ENCODE results near the gene LRRC18. TPM values are rescaled to one million over a fixed set of nuclear protein-coding genes. Genes with fewer than 3 reads are reported as not detected.

Gene LRRC18
- total and polyA plus RNA-seq, 4 donors: 1.8 to 4.5 (median 2.7) TPM

GRCh38 chr10:48934672-48935501 lies 4.8 kb downstream of the LRRC18 start:
- Histone ChIP-seq H3K27ac (ENCODE audit: low read depth in 1 of 2, low read length in 1 of 2) (no peak overlapping the region), H3K9me3 (ENCODE audit: control insufficient read depth in 4 of 4, insufficient read depth in 3 of 4, low read length in 3 of 4) (no peaks in the 10 kb centered on the region), H3K27me3 (ENCODE audit: control insufficient read depth in 3 of 3, insufficient read depth in 3 of 3, low read length in 2 of 3) (no peaks in the 10 kb centered on the region), H3K9ac (ENCODE audit: insufficient read depth in 1 of 2, low read length in 2 of 2) (peak overlapping the region in 1 of 2 donors; percentile 1), H3K4me1 (ENCODE audit: control insufficient read depth in 5 of 5, insufficient read depth in 5 of 5, low read length in 5 of 5) (peaks cover 0 to 29% (median 7%) of the 10 kb centered on the region in 5 donors), H3K4me3 (no peak overlapping the region), H3K36me3 (ENCODE audit: control insufficient read depth in 4 of 4, insufficient read depth in 4 of 4, low read length in 4 of 4) (no peaks in the 10 kb centered on the region)
- TF ChIP-seq CTCF (IDR thresholded peaks at IDR 0.05; ENCODE audit: control extremely low read depth, extremely low read depth): no peak
- DNase-seq (peak; percentile 69 to 82 (median 79)), ATAC-seq (ENCODE audit: insufficient read depth, low FRiP score) (no peak)
- 63 to 72% methylated on average over 18 of the region's 18 CpGs for WGBS, 2 donors

GRCh38 chr10:48932831-48933664 lies 6.6 kb downstream of the LRRC18 start:
- no peak overlapping the region for H3K9ac ChIP-seq (ENCODE audit: insufficient read depth in 1 of 2, low read length in 2 of 2)
- H3K27me3 ChIP-seq (ENCODE audit: control insufficient read depth in 3 of 3, insufficient read depth in 3 of 3, low read length in 2 of 3): no peaks in the 10 kb centered on the region
- peaks cover 0 to 29% (median 7%) of the 10 kb centered on the region in 5 donors for H3K4me1 ChIP-seq (ENCODE audit: control insufficient read depth in 5 of 5, insufficient read depth in 5 of 5, low read length in 5 of 5)
- 88 to 93% methylated on average over 7 of the region's 7 CpGs for WGBS, 2 donors
- no peaks in the 10 kb centered on the region for H3K36me3 ChIP-seq (ENCODE audit: control insufficient read depth in 4 of 4, insufficient read depth in 4 of 4, low read length in 4 of 4)
- peaks cover 0 to 1% (median 0%) of the 10 kb centered on the region in 4 donors for H3K9me3 ChIP-seq (ENCODE audit: control insufficient read depth in 4 of 4, insufficient read depth in 3 of 4, low read length in 3 of 4)
- H3K4me3 ChIP-seq: no peak overlapping the region
- no peak for DNase-seq
- no peak for ATAC-seq (ENCODE audit: insufficient read depth, low FRiP score)
- no peak overlapping the region for H3K27ac ChIP-seq (ENCODE audit: low read depth in 1 of 2, low read length in 1 of 2)
- TF ChIP-seq CTCF (IDR thresholded peaks at IDR 0.05; ENCODE audit: control extremely low read depth, extremely low read depth): no peak

- H3K4me3 ChIP-seq: no peak overlapping the region
- ATAC-seq (ENCODE audit: insufficient read depth, low FRiP score) (no peak), DNase-seq (peak in 2 of 3 donors; percentile 23 to 44)
- peaks cover 0 to 33% (median 10%) of the 10 kb centered on the region in 5 donors for H3K4me1 ChIP-seq (ENCODE audit: control insufficient read depth in 5 of 5, insufficient read depth in 5 of 5, low read length in 5 of 5)
- peaks cover 0 to 4% (median 0%) of the 10 kb centered on the region in 4 donors for H3K9me3 ChIP-seq (ENCODE audit: control insufficient read depth in 4 of 4, insufficient read depth in 3 of 4, low read length in 3 of 4)
- H3K27me3 ChIP-seq (ENCODE audit: control insufficient read depth in 3 of 3, insufficient read depth in 3 of 3, low read length in 2 of 3): no peaks in the 10 kb centered on the region
- H3K9ac ChIP-seq (ENCODE audit: insufficient read depth in 1 of 2, low read length in 2 of 2): no peak overlapping the region
- no peak overlapping the region for H3K27ac ChIP-seq (ENCODE audit: low read depth in 1 of 2, low read length in 1 of 2)
- no peak for TF ChIP-seq CTCF (IDR thresholded peaks at IDR 0.05; ENCODE audit: control extremely low read depth, extremely low read depth)
- H3K36me3 ChIP-seq (ENCODE audit: control insufficient read depth in 4 of 4, insufficient read depth in 4 of 4, low read length in 4 of 4): no peaks in the 10 kb centered on the region
- 23 to 27% methylated on average over 4 of the region's 4 CpGs for WGBS, 2 donors
These were observed 8.5 kb downstream of the LRRC18 start for GRCh38 chr10:48931188-48931587.
